Cardiac septum (tissue), 1 donor: ENCODE data around the gene KCNN1. TPM values are rescaled to one million over a fixed set of nuclear protein-coding genes. Genes with fewer than 3 reads are reported as not detected.
A peak's percentile ranks its signal among the peaks of the same experiment; 100 is the strongest.
"Not testable (repeated sequence)": the region's sequence is repeated elsewhere in the genome, so short reads cannot be mapped to it uniquely, and the experiment has no call there.

Experiments
- DNase-seq: peaks from one replicate; pipeline ENCODE4 v3.0.0-alpha.2; 2020; ENCODE audit warnings: low spot score
- intact Hi-C: fragments of 100-400 bp; cut with DNase I; formaldehyde crosslinking; loops from one replicate; pipeline ENCODE4 v1.14.0; 2022
- total RNA-seq: library from RNA; stranded (reverse); fragmentation: NEBNext Ultra II Directional; extraction: Animal tissue kit (Norgen Biotek cat#: 25700); gene quantifications from one replicate; pipeline ENCODE4 v1.2.1, GENCODE V29; 2021
- donor health status: DM: no; HTN: no; CAD: no.

KCNN1 gene
- total RNA-seq, 1 donor from 2014 or later = 0.19 TPM

DNA sequence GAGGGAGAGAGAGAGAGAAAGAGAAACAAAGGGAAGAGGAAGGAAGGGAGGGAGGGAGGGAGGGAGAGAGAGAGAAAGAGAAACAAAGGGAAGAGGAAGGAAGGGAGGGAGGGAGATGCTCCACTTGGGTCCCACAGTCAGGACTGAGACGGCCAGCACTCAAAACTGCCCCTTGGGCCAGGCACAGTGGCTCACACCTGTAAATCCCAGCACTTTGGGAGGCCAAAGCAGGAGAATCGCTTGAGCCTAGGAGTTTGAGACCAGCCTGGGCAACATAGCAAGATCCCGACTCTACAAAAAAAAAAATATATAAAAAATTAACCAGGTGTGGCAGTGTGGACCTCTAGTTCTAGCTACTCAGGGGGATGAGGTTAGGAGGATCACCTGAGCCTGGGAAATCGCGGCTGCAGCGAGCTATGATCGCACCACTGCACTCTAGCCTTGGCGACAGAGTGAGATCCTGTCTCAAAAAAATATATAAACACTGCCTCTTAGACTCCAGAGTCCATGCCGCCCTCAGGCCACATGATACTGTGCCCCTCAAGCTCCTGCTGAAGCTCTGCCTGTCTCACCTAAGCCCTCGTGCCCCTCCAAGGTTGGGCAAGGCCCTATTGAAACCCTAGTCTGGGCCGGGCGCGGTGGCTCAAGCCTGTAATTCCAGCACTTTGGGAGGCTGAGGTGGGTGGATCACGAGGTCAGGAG, 49.5 kb downstream of the KCNN1 start:
- DNase-seq = no peak
- intact Hi-C loops = no loop called here

GRCh38 chr19:18017275-18018083, 50.6 kb downstream of the KCNN1 start:
- intact Hi-C loops = no loop called here
- DNase-seq = no peak

- intact Hi-C loops = loop anchor here (1.0 kb wide), 1 partner anchor 29 kb away; no protein-coding TSS in a partner anchor
- peak; percentile 91 for DNase-seq
Measured at GRCh38 chr19:18020212-18021085, 53.5 kb downstream of the KCNN1 start.

GRCh38 chr19:18021121-18021755, 54.3 kb downstream of the KCNN1 start:
- peak; percentile 93 for DNase-seq
- intact Hi-C loops = loop anchor here (1.0 kb wide), 1 partner anchor 28 kb away; no protein-coding TSS in a partner anchor

- intact Hi-C loops = no loop called here
- peak; percentile 88 for DNase-seq
Measured at GRCh38 chr19:18023622-18024251, 56.8 kb downstream of the KCNN1 start.

GRCh38 chr19:18027151-18027550, 60.2 kb downstream of the KCNN1 start:
- intact Hi-C loops = no loop called here
- no peak for DNase-seq

GRCh38 chr19:18029617-18030338, 62.9 kb downstream of the KCNN1 start:
- intact Hi-C loops = no loop called here
- no peak for DNase-seq

DNA sequence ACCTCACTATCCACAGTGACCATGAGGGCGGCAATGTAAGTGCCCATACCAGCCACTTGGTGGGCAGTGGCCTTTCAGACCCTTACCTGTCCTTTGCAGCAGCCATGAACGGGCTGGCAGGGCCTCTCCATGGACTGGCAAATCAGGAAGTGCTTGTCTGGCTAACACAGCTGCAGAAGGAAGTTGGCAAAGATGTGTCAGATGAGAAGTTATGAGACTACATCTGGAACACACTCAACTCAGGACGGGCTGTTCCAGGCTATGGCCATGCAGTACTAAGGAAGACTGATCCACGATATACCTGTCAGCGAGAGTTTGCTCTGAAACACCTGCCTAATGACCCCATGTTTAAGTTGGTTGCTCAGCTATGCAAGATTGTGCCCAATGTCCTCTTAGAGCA, 64.5 kb downstream of the KCNN1 start:
- intact Hi-C loops, DNase-seq: not testable (repeated sequence)

DNA sequence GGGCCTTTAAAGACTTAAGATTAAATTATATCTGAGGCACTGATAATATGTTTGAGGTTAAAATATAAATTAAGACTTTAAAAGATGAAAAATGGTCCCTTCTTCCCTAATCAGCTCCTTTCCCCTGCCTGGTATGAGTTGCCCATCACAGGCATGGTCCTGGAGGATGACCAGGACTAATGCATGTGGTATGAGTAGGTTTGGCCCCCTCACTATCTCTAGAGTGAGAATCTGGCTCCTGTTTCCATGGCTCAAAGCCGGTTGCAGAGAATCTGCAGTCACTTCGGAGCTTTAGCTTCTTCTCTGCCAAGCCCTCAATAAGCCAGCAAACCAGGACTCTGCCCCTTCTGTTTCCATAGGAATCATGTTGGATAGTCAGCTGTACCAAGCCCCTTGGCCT, 65.2 kb downstream of the KCNN1 start:
- DNase-seq, intact Hi-C loops: not testable (repeated sequence)

DNA sequence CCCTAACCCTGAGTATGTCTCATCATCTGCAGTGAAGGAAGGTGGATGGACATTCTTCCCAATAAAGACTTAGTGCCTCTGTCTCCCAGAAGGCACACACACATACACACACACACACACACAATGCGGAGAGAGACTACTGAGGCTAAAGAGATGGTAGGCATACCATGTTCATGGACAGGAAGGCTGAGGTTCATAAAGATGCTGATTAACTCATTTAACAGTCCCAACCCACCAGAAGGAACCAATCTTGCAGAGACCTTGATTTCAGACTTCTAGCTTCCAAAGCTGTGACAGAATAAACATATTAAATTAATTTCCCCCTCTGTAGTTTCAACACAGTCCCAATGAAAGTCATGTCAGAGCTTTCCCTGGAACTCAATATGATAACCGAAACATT, 74.1 kb downstream of the KCNN1 start:
- intact Hi-C loops = no loop called here
- DNase-seq = no peak

- DNase-seq = no peak
- intact Hi-C loops = no loop called here
Measured at GRCh38 chr19:18043676-18044075, 76.8 kb downstream of the KCNN1 start.

DNA sequence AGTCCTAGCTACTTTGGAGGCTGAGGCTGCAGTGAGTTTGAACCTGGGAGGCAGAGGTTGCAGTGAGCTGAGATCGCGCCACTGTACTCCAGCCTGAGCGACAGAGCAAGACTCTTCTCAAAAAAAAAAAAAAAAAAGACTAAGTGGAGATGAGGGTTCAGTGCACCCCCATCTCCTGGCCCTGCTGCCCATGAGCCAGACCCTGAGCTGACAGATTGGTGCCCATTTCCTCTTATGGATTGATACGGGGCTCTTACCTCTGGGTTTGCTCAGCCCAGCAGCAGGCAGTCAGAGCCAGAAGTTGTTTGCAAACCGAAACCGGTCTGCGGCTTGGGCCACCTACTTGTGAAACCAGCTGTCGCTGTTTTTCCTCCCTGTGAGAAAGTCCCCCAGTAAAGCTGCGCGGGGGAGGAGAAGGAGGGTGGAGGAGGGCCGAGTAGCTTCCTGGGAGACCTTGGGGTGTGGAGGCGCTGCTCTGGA, 78.0 kb downstream of the KCNN1 start:
- intact Hi-C loops = no loop called here
- DNase-seq = peak; percentile 91

- intact Hi-C loops = no loop called here
- DNase-seq = no peak
Measured at GRCh38 chr19:18045307-18046050, 78.6 kb downstream of the KCNN1 start.

- DNase-seq = no peak
- intact Hi-C loops = no loop called here
Measured at GRCh38 chr19:18046059-18046718, 79.3 kb downstream of the KCNN1 start.

DNA sequence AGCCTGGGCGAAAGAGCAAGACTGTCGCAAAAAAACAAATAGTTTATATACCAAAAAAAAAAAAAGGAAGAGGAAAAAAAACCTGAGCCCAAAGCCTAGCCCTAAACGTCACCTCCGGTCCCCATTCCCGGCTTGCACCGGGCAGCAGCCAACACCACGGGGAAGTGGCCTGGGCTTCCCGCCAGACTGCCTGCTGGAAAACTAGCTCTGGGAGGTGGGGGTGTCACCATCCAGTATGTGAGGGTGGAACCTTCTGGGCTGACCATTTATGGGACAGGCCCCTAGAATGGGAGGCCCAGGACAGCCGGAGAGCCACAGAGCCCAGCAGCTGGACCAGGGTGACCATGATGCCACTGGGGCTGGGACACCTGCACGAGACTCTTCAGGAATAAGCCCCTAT, 82.5 kb downstream of the KCNN1 start:
- peak; percentile 96 for DNase-seq
- intact Hi-C loops = loop anchor here (1.0 kb wide), 1 partner anchor 28 kb away; no protein-coding TSS in a partner anchor
